GM21723 (cell line): ENCODE measurements around the gene WDR47.
"Not testable (repeated sequence)": the region's sequence is repeated elsewhere in the genome, so short reads cannot be mapped to it uniquely, and the experiment has no call there.

Experiments
- ATAC-seq: cut with Tn5 transposase; IDR thresholded peaks from one replicate; pipeline ENCODE4 v1.9.1; 2021; ENCODE audit warnings: mild to moderate bottlenecking, moderate library complexity; ENCODE audit not compliant: unreplicated experiment

Gene WDR47

GRCh38 chr1:108963052-108963686, 78.7 kb downstream of the WDR47 start, which contains the start of gene CLCC1:
TSS of gene CLCC1 (minus strand) at chr1:108963484. CDS start at chr1:108950437, 13,047 bp downstream.
- peak; percentile 92 for ATAC-seq

GRCh38 chr1:108962681-108963051, 79.2 kb downstream of the WDR47 start:
- ATAC-seq: peak; percentile 42

- no peak for ATAC-seq
Measured at GRCh38 chr1:108961752-108962486, 80.0 kb downstream of the WDR47 start.

GRCh38 chr1:108961198-108961597, 80.7 kb downstream of the WDR47 start:
- ATAC-seq: peak; percentile 33

- no peak for ATAC-seq
Measured at GRCh38 chr1:108960719-108961118, 81.2 kb downstream of the WDR47 start.

- no peak for ATAC-seq
Measured at GRCh38 chr1:108957888-108958287, 84.0 kb downstream of the WDR47 start.

GRCh38 chr1:108955881-108956280, 86.0 kb downstream of the WDR47 start:
- no peak for ATAC-seq

- no peak for ATAC-seq
Measured at GRCh38 chr1:108955111-108955510, 86.8 kb downstream of the WDR47 start.

GRCh38 chr1:108953452-108953851, 88.5 kb downstream of the WDR47 start:
- no peak for ATAC-seq

- no peak for ATAC-seq
Measured at GRCh38 chr1:108951242-108951641, 90.7 kb downstream of the WDR47 start.

GRCh38 chr1:108949044-108949443, 92.9 kb downstream of the WDR47 start:
- no peak for ATAC-seq

- no peak for ATAC-seq
Measured at GRCh38 chr1:108947871-108948525, 93.9 kb downstream of the WDR47 start.

GRCh38 chr1:108936170-108936569, 105.7 kb downstream of the WDR47 start:
- no peak for ATAC-seq

- ATAC-seq: no peak
Measured at GRCh38 chr1:108933944-108934343, 108.0 kb downstream of the WDR47 start.

GRCh38 chr1:108927565-108927964, 114.3 kb downstream of the WDR47 start:
- ATAC-seq: not testable (repeated sequence)

- no peak for ATAC-seq
Measured at GRCh38 chr1:108925920-108926319, 116.0 kb downstream of the WDR47 start.
